GM08714 (cell line): ENCODE results near the gene FGF5.

ENCODE experiments used
- H3K4me3 ChIP-seq: fragments of 200-500 bp; sonication (Bioruptor generic); 2 replicates; pipeline ENCODE4 v1.5.1; 2014; ENCODE audit warnings: mild to moderate bottlenecking, low read length, inconsistent platforms
- ZNF274 ChIP-seq: IDR thresholded peaks from 2 replicates; pipeline ENCODE4 v1.6.1; 2012; ENCODE audit warnings: mild to moderate bottlenecking, low read depth, low read length

FGF5 gene, protein sequence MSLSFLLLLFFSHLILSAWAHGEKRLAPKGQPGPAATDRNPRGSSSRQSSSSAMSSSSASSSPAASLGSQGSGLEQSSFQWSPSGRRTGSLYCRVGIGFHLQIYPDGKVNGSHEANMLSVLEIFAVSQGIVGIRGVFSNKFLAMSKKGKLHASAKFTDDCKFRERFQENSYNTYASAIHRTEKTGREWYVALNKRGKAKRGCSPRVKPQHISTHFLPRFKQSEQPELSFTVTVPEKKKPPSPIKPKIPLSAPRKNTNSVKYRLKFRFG

GRCh38 chr4:80266253-80266901 is at the start of gene FGF5:
TSS of gene FGF5 (plus strand) at chr4:80266664. CDS start at chr4:80266825, 161 bp downstream.
- no peak for TF ChIP-seq ZNF274
- peak within 1 kb of the TSS; percentile 31; the same call in 1 of the 2 replicates for H3K4me3 ChIP-seq

GRCh38 chr4:80219301-80220025 is 47.0 kb upstream of the FGF5 start:
- TF ChIP-seq ZNF274: no peak

DNA sequence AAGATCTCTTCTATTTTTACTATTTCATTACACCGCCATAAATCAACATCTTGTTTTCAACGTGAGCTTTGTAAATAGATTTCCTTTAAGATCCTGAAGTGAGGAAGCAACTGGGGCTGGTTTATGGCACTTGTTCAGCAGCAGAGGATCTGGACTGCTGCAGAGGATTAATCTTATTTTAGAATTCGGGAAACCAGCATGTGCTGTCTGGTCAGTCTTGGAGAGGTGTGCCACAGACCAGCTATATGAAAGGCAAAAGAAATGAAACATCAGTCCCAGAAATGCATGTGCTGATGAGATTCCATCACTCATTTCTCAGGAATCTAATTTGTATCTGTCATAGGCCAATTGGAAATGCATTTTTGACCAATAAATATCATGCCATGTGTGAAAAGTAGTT is 45.8 kb upstream of the FGF5 start:
- TF ChIP-seq ZNF274: no peak
- H3K4me3 ChIP-seq: no peak overlapping the region

More at GRCh38 chr4:80219301-80220025, 47.0 kb upstream of the FGF5 start:
- H3K4me3 ChIP-seq: no peak overlapping the region

- no peak overlapping the region for H3K4me3 ChIP-seq
- no peak for TF ChIP-seq ZNF274
These were observed 45.3 kb upstream of the FGF5 start for GRCh38 chr4:80221161-80221560.

DNA sequence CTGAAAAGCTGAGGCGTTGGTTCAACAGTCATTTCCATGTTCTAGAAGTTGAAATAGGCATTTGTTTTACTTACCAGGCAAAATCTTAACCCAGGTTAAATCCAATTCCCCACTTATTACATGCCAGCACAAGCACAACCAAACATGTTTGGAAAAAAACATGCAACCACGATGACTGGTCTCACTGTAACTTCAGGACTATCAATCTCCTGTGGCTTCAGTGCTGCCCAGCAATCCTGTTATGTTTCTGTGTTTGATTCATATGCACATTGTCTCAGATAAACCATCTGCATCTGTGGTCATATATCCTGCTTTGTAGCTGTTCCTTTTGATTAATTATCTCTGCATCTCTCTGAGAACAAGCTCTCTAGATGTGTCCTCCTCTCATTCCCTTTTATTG is 40.9 kb upstream of the FGF5 start:
- TF ChIP-seq ZNF274: no peak
- no peak overlapping the region for H3K4me3 ChIP-seq

DNA sequence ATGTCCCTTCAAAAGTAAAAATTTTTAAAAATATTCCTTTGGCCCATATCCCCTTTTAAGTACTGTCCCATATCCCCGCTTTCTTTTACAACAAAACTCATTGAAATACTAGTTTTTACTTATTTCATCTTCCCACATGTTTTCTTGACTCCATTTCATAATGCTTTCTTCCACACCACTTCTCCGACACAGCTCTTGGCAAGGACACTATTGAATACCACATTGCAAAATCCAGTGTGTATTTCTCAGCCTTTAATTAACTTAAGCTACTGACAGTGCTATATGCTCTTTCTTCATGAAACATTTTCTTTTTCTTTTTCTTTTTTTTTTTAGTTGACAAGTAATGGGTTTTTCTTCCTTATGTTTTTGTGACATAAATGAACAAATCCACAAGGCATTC is 40.4 kb upstream of the FGF5 start:
- H3K4me3 ChIP-seq: no peak overlapping the region
- no peak for TF ChIP-seq ZNF274

DNA sequence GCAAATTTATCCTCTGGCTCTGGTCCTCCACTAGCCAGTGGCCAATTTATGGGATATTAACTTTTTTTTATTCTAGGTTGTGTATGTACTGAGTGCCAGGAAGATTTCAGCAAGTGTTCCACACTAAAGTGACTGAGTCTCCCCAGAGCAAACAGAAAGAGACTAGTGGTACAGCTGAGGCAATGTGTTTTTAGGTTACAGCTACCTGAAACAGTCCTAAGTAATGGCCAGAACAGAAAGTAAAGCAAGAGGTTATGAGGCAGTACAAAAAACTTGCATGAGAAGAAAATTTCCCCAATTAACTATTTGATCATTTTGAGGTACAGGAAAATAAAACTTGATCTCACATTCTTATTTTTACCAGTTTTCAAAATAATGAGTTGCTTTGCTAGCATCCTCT is 38.0 kb upstream of the FGF5 start:
- no peak overlapping the region for H3K4me3 ChIP-seq
- no peak for TF ChIP-seq ZNF274

GRCh38 chr4:80229128-80229527 is 37.3 kb upstream of the FGF5 start:
- no peak for TF ChIP-seq ZNF274
- no peak overlapping the region for H3K4me3 ChIP-seq

DNA sequence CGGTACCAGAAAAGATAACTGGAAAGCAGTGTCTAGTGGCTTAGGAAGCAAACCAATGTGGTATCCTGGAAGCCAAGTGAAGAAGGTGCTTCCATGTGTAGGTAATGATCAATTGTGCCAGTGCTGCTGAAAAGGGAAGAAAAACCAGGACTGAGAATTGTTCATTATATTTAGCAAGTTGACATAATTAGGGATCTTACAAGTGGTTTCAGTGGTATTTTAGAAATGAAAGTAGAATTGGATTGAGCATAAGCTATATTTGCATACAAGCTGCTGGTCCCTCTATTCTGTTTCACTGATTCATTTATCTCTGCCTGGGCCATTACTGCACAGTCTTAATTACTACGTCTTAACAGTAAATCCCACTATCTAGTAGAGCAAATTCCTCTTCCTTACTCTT is 36.9 kb upstream of the FGF5 start:
- H3K4me3 ChIP-seq: no peak overlapping the region
- no peak for TF ChIP-seq ZNF274

DNA sequence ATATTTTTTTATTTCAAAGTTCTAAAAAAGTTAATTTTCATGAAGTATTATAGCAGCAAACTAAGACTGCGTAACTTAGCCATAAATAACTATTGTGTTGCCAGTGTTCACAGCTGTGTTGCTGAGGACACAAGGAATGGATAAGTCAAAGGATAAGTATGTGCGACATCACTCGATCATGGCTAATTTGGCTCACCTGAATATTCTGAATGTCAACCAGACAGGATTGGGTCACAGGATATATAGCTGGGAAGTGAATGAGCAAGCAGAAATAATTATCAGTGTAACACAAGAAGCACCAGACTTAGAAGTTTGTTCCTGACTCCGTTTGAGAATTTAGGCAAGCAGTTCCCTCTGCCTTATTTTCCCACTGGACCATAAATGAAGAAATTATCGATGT is 35.3 kb upstream of the FGF5 start:
- no peak for TF ChIP-seq ZNF274
- H3K4me3 ChIP-seq: no peak overlapping the region

DNA sequence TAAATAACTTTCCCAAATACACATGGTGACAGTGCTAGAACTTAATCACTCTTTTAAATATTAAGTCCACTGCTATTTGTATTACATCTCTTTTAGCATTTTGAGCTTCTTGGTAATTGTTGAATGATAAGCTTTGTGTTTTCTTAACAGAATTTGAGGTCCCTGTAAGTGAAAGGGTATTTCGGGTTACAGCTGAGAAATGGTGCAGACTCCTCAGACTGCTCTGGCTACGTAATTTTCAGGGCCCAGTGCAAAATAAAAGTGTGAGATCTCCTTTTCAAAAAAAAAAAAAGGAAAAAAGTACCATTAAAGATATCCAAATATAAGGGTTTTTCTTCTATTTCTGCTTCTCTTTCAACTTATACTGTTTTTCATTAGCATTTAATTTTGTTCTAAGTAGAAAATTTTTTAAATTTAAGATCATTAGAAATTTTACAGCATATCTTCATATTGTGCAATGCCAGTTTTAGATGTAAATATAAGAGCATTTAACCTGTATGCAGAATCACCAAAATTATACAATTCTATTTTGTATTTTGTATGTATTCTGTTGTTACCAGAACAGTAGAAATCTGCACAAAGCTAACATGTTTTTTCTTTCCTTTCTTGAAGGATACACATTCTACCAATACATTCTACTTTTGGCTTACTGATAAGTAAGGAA is 33.6 kb upstream of the FGF5 start:
- no peak overlapping the region for H3K4me3 ChIP-seq
- no peak for TF ChIP-seq ZNF274

GRCh38 chr4:80233390-80233789 is 33.1 kb upstream of the FGF5 start:
- no peak overlapping the region for H3K4me3 ChIP-seq
- TF ChIP-seq ZNF274: no peak

DNA sequence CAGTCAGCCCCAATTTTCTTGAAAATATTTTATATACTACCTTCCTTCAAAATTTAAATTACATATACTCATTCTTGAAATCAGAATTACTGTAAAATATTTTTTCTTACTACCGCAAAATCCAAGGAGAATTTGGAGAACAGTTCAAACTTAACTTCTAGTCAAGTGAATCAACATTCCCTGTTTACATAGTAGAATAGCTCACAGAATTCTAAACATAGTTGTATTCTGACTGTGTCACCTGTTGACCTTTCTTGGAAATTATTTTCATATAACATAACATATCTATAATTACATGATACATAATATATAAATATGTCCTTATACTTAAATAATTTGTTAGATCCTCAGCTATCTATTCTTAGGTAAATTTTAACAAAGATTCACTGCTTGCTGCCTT is 31.0 kb upstream of the FGF5 start:
- no peak overlapping the region for H3K4me3 ChIP-seq
- no peak for TF ChIP-seq ZNF274

- H3K4me3 ChIP-seq: no peak overlapping the region
- no peak for TF ChIP-seq ZNF274
These were observed 28.5 kb upstream of the FGF5 start for GRCh38 chr4:80237992-80238391.
